Astrocyte (in vitro differentiated cells and primary cell): ENCODE results near the gene CCNG2.

ENCODE experiments used
- EZH2 ChIP-seq: IDR thresholded peaks from 2 replicates; pipeline ENCODE4 v1.6.1; 2012; ENCODE audit warnings: mild to moderate bottlenecking, low read length, inconsistent platforms; ENCODE audit not compliant: insufficient read depth
- TF ChIP-seq, protein P1 (sequence below): IDR thresholded peaks from 2 replicates; pipeline ENCODE4 v1.5.1; 2011; ENCODE audit warnings: low read depth, mild to moderate bottlenecking, inconsistent platforms, low read length, moderate library complexity; ENCODE audit not compliant: insufficient read depth

GRCh38 chr4:77152421-77152820, 4.6 kb upstream of the CCNG2 start:
- TF ChIP-seq, protein P1, sequence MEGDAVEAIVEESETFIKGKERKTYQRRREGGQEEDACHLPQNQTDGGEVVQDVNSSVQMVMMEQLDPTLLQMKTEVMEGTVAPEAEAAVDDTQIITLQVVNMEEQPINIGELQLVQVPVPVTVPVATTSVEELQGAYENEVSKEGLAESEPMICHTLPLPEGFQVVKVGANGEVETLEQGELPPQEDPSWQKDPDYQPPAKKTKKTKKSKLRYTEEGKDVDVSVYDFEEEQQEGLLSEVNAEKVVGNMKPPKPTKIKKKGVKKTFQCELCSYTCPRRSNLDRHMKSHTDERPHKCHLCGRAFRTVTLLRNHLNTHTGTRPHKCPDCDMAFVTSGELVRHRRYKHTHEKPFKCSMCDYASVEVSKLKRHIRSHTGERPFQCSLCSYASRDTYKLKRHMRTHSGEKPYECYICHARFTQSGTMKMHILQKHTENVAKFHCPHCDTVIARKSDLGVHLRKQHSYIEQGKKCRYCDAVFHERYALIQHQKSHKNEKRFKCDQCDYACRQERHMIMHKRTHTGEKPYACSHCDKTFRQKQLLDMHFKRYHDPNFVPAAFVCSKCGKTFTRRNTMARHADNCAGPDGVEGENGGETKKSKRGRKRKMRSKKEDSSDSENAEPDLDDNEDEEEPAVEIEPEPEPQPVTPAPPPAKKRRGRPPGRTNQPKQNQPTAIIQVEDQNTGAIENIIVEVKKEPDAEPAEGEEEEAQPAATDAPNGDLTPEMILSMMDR: no peak
- no peak for TF ChIP-seq EZH2
